HG03196 (cell line): Measurements from ENCODE around the gene AIFM3.
"Not testable (repeated sequence)": the region's sequence is repeated elsewhere in the genome, so short reads cannot be mapped to it uniquely, and the experiment has no call there.

Source experiments
- ATAC-seq: cut with Tn5 transposase; IDR thresholded peaks from one replicate; pipeline ENCODE4 v1.9.1; 2021; ENCODE audit not compliant: unreplicated experiment

Gene AIFM3

GRCh38 chr22:20957102-20957682 is 9.9 kb upstream of the AIFM3 start:
- no peak for ATAC-seq

- no peak for ATAC-seq
Observed at GRCh38 chr22:20957683-20958431, 9.2 kb upstream of the AIFM3 start.

- no peak for ATAC-seq
Observed at GRCh38 chr22:20959578-20960461, 7.2 kb upstream of the AIFM3 start.

GRCh38 chr22:20960609-20961008 is 6.4 kb upstream of the AIFM3 start:
- ATAC-seq = no peak

- no peak for ATAC-seq
Observed at GRCh38 chr22:20962491-20962945, 4.5 kb upstream of the AIFM3 start.

- no peak for ATAC-seq
Observed at GRCh38 chr22:20963201-20964052, 3.6 kb upstream of the AIFM3 start.

GRCh38 chr22:20964090-20964798 is 2.8 kb upstream of the AIFM3 start:
- ATAC-seq = no peak

GRCh38 chr22:20964799-20965103 is 2.3 kb upstream of the AIFM3 start:
- ATAC-seq = no peak

- no peak for ATAC-seq
Observed at GRCh38 chr22:20965104-20965887, 1.8 kb upstream of the AIFM3 start.

GRCh38 chr22:20965888-20966855 is 883 bp upstream of the AIFM3 start:
- ATAC-seq = no peak

GRCh38 chr22:20967697-20968211 is 699 bp downstream of the AIFM3 start:
- ATAC-seq = no peak

GRCh38 chr22:20968281-20968977 is 1.4 kb downstream of the AIFM3 start:
- no peak for ATAC-seq

- ATAC-seq = no peak
Observed at GRCh38 chr22:20970939-20971657, 4.0 kb downstream of the AIFM3 start.

- not testable (repeated sequence) for ATAC-seq
Observed at GRCh38 chr22:20972014-20972694, 5.1 kb downstream of the AIFM3 start.

GRCh38 chr22:20972933-20973577 is 6.0 kb downstream of the AIFM3 start:
- ATAC-seq = no peak
